Limb (tissue), 2 donors: ENCODE results near the gene SLC7A6OS.
"Not testable (repeated sequence)": the region's sequence is repeated elsewhere in the genome, so short reads cannot be mapped to it uniquely, and the experiment has no call there.

Experiments
- DNase-seq, 2 donors: peaks; one replicate each; pipeline ENCODE4 v3.0.0-alpha.2; 2016; ENCODE audit errors: extremely low spot score in 2 of 2

Gene SLC7A6OS

GRCh38 chr16:68298907-68299561 is 11.7 kb downstream of the SLC7A6OS start:
- peak in 1 of 2 donors; percentile 38 for DNase-seq

- DNase-seq: no peak
These were observed 12.4 kb downstream of the SLC7A6OS start for GRCh38 chr16:68298312-68298711.

- no peak for DNase-seq
These were observed 12.8 kb downstream of the SLC7A6OS start for GRCh38 chr16:68297908-68298307.

GRCh38 chr16:68296693-68297092 is 14.1 kb downstream of the SLC7A6OS start:
- DNase-seq: no peak

- DNase-seq: no peak
These were observed 14.5 kb downstream of the SLC7A6OS start for GRCh38 chr16:68296291-68296690.

GRCh38 chr16:68292425-68292824 is 18.3 kb downstream of the SLC7A6OS start:
- no peak for DNase-seq

- DNase-seq: no peak
These were observed 19.5 kb downstream of the SLC7A6OS start for GRCh38 chr16:68291227-68291626.

GRCh38 chr16:68290450-68290849 is 20.3 kb downstream of the SLC7A6OS start:
- no peak for DNase-seq

GRCh38 chr16:68289621-68290329 is 21.0 kb downstream of the SLC7A6OS start:
- DNase-seq: no peak

- no peak for DNase-seq
These were observed 21.5 kb downstream of the SLC7A6OS start for GRCh38 chr16:68289202-68289601.

GRCh38 chr16:68288796-68289195 is 21.9 kb downstream of the SLC7A6OS start:
- not testable (repeated sequence) for DNase-seq

GRCh38 chr16:68288252-68288650 is 22.5 kb downstream of the SLC7A6OS start:
- no peak for DNase-seq

GRCh38 chr16:68287276-68288251 is 23.2 kb downstream of the SLC7A6OS start:
- no peak for DNase-seq

- no peak for DNase-seq
These were observed 24.3 kb downstream of the SLC7A6OS start for GRCh38 chr16:68286153-68287074.

GRCh38 chr16:68285683-68286082 is 25.1 kb downstream of the SLC7A6OS start:
- DNase-seq: no peak

- DNase-seq: no peak
These were observed 25.9 kb downstream of the SLC7A6OS start for GRCh38 chr16:68284847-68285246.

- DNase-seq: no peak
These were observed 26.7 kb downstream of the SLC7A6OS start for GRCh38 chr16:68283801-68284598.

GRCh38 chr16:68283346-68283745 is 27.4 kb downstream of the SLC7A6OS start:
- no peak for DNase-seq

- DNase-seq: no peak
These were observed 28.7 kb downstream of the SLC7A6OS start for GRCh38 chr16:68282064-68282452.
